Neural progenitor cell (in vitro differentiated cells): ENCODE data around the gene EPHA3.

ENCODE experiments used
- EZH2 ChIP-seq: fragments of 200-600 bp; sonication (generic); IDR thresholded peaks from 2 replicates; pipeline ENCODE4 v1.6.1; 2017; ENCODE audit warnings: antibody characterized with exemption, mild to moderate bottlenecking, moderate library complexity
- EZH2phosphoT487 ChIP-seq: fragments of 200-600 bp; sonication (generic); IDR thresholded peaks from 2 replicates; pipeline ENCODE4 v1.6.1; 2017; ENCODE audit warnings: antibody characterized with exemption
- TF ChIP-seq, protein P1 (sequence below): fragments of 200-600 bp; sonication (generic); IDR thresholded peaks from 2 replicates; pipeline ENCODE4 v1.5.1; 2017; ENCODE audit warnings: antibody characterized with exemption, mild to moderate bottlenecking

DNA sequence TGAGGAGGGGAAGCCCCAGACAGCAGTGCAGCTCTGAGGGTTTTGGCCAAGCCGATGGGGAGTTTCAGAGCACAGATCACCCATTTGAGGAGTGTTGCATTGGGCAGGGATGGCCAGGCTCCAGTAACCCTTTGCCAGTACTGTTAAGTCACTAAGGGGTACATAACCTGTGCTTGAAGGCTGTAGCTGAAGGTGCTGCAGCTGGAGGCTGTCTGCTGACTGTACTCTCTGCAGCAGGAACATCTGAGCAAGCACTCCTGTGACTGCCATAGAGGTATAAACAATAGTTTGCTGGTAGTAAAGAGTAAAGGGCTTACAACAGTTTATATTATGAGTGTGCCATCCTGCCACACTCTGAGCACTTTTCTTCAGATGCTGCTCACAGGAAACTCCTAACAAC is 297.8 kb downstream of the EPHA3 start:
- TF ChIP-seq EZH2phosphoT487, result no peak
- TF ChIP-seq, protein P1, sequence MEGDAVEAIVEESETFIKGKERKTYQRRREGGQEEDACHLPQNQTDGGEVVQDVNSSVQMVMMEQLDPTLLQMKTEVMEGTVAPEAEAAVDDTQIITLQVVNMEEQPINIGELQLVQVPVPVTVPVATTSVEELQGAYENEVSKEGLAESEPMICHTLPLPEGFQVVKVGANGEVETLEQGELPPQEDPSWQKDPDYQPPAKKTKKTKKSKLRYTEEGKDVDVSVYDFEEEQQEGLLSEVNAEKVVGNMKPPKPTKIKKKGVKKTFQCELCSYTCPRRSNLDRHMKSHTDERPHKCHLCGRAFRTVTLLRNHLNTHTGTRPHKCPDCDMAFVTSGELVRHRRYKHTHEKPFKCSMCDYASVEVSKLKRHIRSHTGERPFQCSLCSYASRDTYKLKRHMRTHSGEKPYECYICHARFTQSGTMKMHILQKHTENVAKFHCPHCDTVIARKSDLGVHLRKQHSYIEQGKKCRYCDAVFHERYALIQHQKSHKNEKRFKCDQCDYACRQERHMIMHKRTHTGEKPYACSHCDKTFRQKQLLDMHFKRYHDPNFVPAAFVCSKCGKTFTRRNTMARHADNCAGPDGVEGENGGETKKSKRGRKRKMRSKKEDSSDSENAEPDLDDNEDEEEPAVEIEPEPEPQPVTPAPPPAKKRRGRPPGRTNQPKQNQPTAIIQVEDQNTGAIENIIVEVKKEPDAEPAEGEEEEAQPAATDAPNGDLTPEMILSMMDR, result no peak
- no peak for TF ChIP-seq EZH2
